ENCODE results near the gene R3HDML.

DNA sequence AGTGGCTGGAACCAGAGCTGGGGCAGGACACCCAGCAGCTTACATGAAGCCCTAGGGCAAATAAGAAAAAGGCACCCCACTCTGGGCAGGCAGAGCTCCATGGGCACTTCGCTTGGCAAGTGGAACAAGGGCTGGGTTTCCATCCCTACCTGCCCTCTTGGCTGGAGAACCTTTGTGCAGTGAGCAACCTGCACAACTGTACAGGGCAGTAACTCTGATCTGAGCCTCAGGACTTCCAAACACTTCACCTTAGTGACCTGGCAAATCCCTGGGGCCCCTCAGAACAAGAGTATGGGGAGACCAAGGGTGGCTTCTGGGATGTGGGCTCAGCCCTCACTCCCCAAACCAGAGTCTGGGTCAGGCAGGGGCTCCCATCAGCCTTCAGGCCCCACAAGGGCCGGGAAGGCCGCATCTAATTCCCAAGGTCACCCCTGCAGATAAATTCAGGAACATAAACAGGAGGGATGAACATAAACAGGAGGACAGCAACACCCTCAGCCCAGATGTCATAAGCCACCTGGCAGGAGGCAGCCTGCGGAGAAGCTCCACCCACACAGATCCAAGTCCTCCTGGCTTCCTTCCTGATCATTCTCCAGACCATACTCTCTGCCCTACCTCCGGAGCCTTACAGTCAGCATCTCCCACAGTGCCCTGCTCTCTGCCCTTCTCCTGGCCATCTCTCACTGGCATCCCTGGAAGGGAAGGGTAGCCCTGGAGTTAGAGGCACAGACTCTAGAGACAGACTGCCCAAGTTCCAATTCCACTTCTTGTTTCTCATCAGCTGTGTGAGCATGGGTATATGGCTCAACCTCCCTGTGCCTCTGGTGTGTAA is 56.1 kb downstream of the R3HDML start:
- TF ChIP-seq, protein P1, sequence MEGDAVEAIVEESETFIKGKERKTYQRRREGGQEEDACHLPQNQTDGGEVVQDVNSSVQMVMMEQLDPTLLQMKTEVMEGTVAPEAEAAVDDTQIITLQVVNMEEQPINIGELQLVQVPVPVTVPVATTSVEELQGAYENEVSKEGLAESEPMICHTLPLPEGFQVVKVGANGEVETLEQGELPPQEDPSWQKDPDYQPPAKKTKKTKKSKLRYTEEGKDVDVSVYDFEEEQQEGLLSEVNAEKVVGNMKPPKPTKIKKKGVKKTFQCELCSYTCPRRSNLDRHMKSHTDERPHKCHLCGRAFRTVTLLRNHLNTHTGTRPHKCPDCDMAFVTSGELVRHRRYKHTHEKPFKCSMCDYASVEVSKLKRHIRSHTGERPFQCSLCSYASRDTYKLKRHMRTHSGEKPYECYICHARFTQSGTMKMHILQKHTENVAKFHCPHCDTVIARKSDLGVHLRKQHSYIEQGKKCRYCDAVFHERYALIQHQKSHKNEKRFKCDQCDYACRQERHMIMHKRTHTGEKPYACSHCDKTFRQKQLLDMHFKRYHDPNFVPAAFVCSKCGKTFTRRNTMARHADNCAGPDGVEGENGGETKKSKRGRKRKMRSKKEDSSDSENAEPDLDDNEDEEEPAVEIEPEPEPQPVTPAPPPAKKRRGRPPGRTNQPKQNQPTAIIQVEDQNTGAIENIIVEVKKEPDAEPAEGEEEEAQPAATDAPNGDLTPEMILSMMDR (IDR thresholded peaks at IDR 0.05), result no peak
- TF ChIP-seq POLR2A (IDR thresholded peaks at IDR 0.05) (no peak), EP300 (IDR thresholded peaks at IDR 0.05) (no peak)

Measured in tibial nerve (tissue), 4 donors.